ENCODE measurements around the gene DHX30.

Gene DHX30

DNA sequence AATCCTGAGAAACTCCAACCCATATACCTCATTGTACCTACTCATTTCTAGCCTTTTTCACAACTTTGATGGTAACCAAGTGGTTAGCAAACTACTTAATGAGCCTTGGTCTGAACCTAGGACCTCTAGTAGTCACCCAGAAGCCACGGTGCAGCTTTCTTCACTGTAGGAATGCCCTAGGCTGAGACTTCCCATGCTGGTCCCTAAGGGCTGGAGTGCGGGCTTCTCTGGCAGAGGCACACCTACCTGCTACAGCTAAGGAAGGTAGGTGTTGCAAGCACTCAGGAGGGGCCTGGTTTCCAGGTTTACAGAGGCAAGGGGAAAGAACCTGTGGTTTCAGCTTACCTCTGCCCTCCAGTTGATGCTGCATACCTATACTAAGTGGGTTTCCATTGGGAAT, 65.4 kb downstream of the DHX30 start:
- Histone ChIP-seq H4K20me1 (peaks cover 0 to 14% (median 0%) of the 10 kb centered on the region in 11 experiments; a peak in 2 of 22 replicates), H3K9ac (no peak overlapping the region), H3K27ac (no peak overlapping the region), H3K36me3 (peaks cover 85 to 100% (median 98%) of the 10 kb centered on the region in 11 experiments), H3K4me2 (no peak overlapping the region), H3K4me3 (no peak overlapping the region), H3K9me3 (replicated peaks in 1 of 11) (no peaks in the 10 kb centered on the region), H3K27me3 (no peaks in the 10 kb centered on the region), H3K4me1 (no peaks in the 10 kb centered on the region)
- TF ChIP-seq Cebpa-rat (IDR thresholded peaks at IDR 0.05) = no peak

DNA sequence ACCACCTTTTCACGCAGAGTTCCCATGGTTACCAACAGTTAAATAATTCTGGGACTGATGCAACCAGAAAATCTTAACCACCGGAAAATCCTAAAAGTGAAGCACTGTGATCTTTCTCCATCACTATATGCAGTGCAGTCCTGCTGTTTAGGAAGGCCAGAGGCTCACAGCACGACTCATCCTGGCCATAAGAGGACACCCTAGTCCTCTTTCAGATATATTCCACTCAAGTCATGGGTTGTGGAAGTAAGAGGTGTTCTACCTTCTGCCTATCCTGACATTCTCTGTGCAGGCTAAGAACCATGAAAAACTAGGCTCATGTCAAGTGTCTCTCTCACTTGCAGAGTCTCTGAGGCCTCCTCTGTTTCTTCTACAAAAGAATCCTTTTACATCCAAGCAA, 67.2 kb downstream of the DHX30 start:
- TF ChIP-seq Cebpa-rat (IDR thresholded peaks at IDR 0.05) = no peak
- peaks cover 84 to 100% (median 97%) of the 10 kb centered on the region in 11 experiments for H3K36me3 ChIP-seq
- no peaks in the 10 kb centered on the region for H3K9me3 ChIP-seq (replicated peaks in 1 of 11)
- H3K27me3 ChIP-seq = no peaks in the 10 kb centered on the region
- H3K27ac ChIP-seq = no peak overlapping the region
- H3K9ac ChIP-seq = no peak overlapping the region
- peaks cover 0 to 15% (median 0%) of the 10 kb centered on the region in 11 experiments; a peak in 2 of 22 replicates for H4K20me1 ChIP-seq
- H3K4me3 ChIP-seq = no peak overlapping the region
- H3K4me2 ChIP-seq = no peak overlapping the region
- no peaks in the 10 kb centered on the region for H3K4me1 ChIP-seq

DNA sequence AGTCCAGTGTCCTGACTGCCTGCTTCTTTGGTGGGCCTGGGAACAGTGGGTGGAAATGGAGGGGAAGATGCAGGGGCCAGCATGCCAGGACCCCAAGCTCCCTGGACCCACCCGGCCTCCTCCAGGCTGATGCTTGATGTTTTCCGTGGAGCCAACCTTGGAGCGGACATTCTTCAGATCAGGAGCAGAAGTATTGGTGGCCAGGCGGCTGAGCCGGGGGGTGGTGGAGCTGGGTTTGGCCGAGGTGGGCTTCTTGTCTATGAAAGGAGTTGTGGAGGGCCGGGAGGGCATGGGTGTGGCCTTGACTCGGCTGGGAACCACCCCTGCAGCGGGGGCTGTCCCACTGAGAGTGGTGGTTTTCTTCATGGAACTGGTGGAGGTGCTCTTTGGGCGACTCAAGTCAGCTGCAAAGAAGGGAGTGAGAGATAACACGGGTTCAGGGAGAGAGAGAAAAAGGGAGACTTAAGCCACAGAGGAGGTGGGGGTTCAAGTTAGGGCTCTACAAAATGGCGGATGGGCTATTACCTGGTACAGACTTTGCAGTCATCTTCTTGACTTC, 67.8 kb downstream of the DHX30 start:
- peaks cover 84 to 100% (median 97%) of the 10 kb centered on the region in 11 experiments for H3K36me3 ChIP-seq
- H4K20me1 ChIP-seq = peaks cover 0 to 17% (median 0%) of the 10 kb centered on the region in 11 experiments; a peak in 2 of 22 replicates
- no peak for TF ChIP-seq Cebpa-rat (IDR thresholded peaks at IDR 0.05)
- H3K4me2 ChIP-seq = no peak overlapping the region
- H3K9ac ChIP-seq = no peak overlapping the region
- H3K4me1 ChIP-seq = no peaks in the 10 kb centered on the region
- H3K27me3 ChIP-seq = no peaks in the 10 kb centered on the region
- H3K27ac ChIP-seq = no peak overlapping the region
- H3K4me3 ChIP-seq = no peak overlapping the region
- no peaks in the 10 kb centered on the region for H3K9me3 ChIP-seq (replicated peaks in 1 of 11)

DNA sequence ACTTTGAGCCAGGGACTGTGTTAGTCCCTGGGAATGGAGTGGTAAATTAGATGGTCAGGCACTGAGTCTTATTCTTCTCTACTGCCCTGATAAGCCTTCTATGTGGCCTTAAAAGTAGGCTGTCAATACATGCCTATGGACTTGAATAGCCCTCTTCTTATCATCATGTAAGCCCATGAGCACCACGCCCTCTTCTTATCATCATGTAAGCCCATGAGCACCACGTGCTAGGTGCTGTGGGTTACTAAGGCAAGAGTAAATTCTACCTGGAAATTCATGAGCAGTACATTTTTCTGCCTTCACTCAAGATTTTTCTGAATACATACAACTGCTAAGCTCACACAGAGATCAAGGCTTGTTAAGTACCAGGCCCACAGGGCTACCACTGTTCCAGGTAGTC, 68.5 kb downstream of the DHX30 start:
- Histone ChIP-seq H3K4me3 (no peak overlapping the region), H3K4me2 (no peak overlapping the region), H4K20me1 (peaks cover 0 to 13% (median 0%) of the 10 kb centered on the region in 11 experiments; a peak in 1 of 22 replicates), H3K27me3 (no peaks in the 10 kb centered on the region), H3K9me3 (replicated peaks in 1 of 11) (no peaks in the 10 kb centered on the region), H3K27ac (no peak overlapping the region), H3K9ac (no peak overlapping the region), H3K36me3 (peaks cover 83 to 100% (median 96%) of the 10 kb centered on the region in 11 experiments), H3K4me1 (no peaks in the 10 kb centered on the region)
- TF ChIP-seq Cebpa-rat (IDR thresholded peaks at IDR 0.05) = no peak

DNA sequence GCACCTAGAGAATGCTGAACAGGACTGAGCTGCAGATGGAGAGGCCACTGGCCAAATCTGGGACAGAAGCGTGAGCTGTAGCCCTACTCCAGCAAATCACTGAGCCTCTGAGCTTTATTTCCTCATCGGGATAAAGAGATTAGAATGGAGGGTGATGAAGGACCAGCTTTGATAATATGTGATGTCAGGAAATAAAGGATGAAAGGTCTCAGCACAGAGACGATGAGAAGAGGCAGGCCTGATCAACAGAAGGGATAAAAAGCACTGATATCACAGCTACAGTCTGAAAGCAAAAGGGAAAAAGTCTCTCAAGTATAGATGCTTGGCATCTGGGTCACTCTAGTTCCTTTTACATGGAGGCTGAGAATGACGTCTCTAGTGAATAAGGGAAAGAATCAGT, 70.0 kb downstream of the DHX30 start:
- Histone ChIP-seq H3K9me3 (replicated peaks in 1 of 11) (no peaks in the 10 kb centered on the region), H4K20me1 (peaks cover 0 to 8% (median 0%) of the 10 kb centered on the region in 11 experiments; a peak in 2 of 22 replicates), H3K27ac (no peak overlapping the region), H3K4me1 (peaks cover 0 to 9% (median 8%) of the 10 kb centered on the region in 10 experiments; a peak in 17 of 20 replicates), H3K4me2 (no peak overlapping the region), H3K27me3 (no peaks in the 10 kb centered on the region), H3K36me3 (peaks cover 69 to 100% (median 92%) of the 10 kb centered on the region in 11 experiments), H3K4me3 (no peak overlapping the region), H3K9ac (no peak overlapping the region)
- no peak for TF ChIP-seq Cebpa-rat (IDR thresholded peaks at IDR 0.05)

DNA sequence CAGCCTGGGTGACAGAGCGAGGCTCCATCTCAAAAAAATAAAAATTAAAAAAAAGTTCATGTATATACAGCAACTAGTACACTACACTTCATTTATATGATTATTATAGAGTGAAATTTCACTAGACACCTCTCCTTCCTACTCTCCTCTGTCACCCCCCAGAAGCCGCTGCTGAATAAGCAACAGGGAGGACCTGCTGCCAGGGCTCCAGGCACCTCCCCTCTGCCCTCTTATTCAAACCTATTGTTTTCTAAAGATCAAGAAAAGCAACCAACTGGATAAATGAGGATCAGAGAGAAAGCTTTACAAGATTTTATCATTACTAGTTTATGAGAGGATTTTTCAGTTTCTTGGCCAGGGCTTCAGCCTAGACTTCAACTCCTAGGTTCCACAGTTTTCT, 71.5 kb downstream of the DHX30 start:
- no peak overlapping the region for H3K27ac ChIP-seq
- peaks cover 53 to 93% (median 77%) of the 10 kb centered on the region in 11 experiments for H3K36me3 ChIP-seq
- H3K9ac ChIP-seq = no peak overlapping the region
- TF ChIP-seq Cebpa-rat (IDR thresholded peaks at IDR 0.05) = no peak
- H3K27me3 ChIP-seq = no peaks in the 10 kb centered on the region
- no peaks in the 10 kb centered on the region for H3K9me3 ChIP-seq (replicated peaks in 1 of 11)
- H4K20me1 ChIP-seq = peaks cover 0 to 10% (median 0%) of the 10 kb centered on the region in 11 experiments; a peak in 1 of 22 replicates
- H3K4me3 ChIP-seq = no peak overlapping the region
- no peak overlapping the region for H3K4me2 ChIP-seq
- H3K4me1 ChIP-seq = peaks cover 0 to 11% (median 10%) of the 10 kb centered on the region in 10 experiments; a peak in 17 of 20 replicates

DNA sequence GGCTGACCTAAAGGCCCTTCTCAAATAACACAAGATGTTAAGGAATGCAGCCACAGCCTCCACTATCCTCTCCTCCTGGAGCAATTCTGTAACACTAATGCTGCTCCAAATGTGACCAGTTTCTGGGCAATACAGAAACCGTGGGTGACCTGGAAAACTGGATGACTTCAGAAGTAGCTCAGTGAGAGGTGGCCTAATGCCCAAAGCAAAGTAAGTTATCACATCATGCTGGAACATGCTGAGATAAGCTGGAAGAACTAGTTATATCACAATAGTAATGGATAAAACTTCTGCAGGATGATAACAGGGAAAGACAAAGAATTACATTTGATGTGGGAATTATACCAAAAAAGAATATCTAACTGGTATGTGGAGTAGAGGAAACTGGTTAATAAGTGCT, 72.0 kb downstream of the DHX30 start:
- Histone ChIP-seq H3K4me2 (no peak overlapping the region), H3K4me1 (peaks cover 0 to 11% (median 10%) of the 10 kb centered on the region in 10 experiments; a peak in 17 of 20 replicates), H3K36me3 (peaks cover 49 to 93% (median 72%) of the 10 kb centered on the region in 11 experiments), H3K27ac (no peak overlapping the region), H3K9me3 (replicated peaks in 1 of 11) (no peaks in the 10 kb centered on the region), H3K4me3 (no peak overlapping the region), H4K20me1 (peaks cover 0 to 10% (median 0%) of the 10 kb centered on the region in 11 experiments; a peak in 1 of 22 replicates), H3K9ac (no peak overlapping the region), H3K27me3 (no peaks in the 10 kb centered on the region)
- TF ChIP-seq Cebpa-rat (IDR thresholded peaks at IDR 0.05) = no peak

DNA sequence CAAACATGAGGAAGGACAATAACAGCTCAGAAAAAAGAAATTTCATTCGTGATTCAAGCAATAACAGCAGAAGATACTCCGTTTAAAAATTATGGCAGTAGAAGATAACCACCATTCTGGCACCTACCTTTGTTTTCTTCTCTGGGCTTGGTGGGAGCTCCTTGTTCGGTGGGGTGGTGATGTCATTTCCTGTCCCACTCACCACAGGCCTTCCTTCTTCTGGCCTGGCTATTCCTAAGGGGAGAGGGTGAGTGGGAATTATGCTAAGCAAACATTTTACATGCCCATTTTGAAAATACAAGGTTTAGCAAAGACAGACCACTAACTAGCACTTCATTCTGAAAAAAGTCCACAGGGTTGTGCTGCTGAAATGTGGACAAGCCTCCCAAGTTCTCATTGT, 74.4 kb downstream of the DHX30 start:
- Histone ChIP-seq H3K27me3 (no peaks in the 10 kb centered on the region), H3K27ac (no peak overlapping the region), H3K9me3 (replicated peaks in 1 of 11) (no peaks in the 10 kb centered on the region), H4K20me1 (peaks cover 0 to 10% (median 0%) of the 10 kb centered on the region in 11 experiments; a peak in 1 of 22 replicates), H3K4me1 (peaks cover 0 to 11% (median 10%) of the 10 kb centered on the region in 10 experiments; a peak in 17 of 20 replicates), H3K36me3 (peaks cover 28 to 88% (median 53%) of the 10 kb centered on the region in 11 experiments), H3K9ac (no peak overlapping the region), H3K4me2 (peak overlapping the region in 9 of 11 experiments; percentile 1 to 56 (median 33); a peak in 11 of 22 replicates), H3K4me3 (no peak overlapping the region)
- TF ChIP-seq Cebpa-rat (IDR thresholded peaks at IDR 0.05) = no peak

DNA sequence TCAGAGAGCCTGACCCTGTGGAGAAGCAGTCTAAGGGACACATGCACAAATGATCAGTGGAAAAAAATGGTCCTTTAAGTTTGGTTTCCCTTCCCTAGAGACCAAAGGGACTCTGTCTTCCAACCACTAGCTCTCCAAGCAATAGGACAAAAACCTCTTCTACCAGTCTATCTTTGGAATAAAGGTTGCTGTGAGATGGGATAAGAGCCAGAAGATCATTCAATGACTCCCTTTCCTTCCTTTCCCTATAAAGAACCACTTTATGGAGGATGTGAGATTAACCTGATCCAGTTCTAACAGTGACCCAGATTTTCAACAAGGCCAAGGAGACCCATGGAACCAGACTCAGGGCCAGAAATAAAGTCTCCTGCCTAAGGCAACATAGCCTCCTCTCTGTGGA, 74.8 kb downstream of the DHX30 start:
- H3K4me1 ChIP-seq = peaks cover 0 to 11% (median 10%) of the 10 kb centered on the region in 10 experiments; a peak in 17 of 20 replicates
- peaks cover 0 to 10% (median 0%) of the 10 kb centered on the region in 11 experiments; a peak in 1 of 22 replicates for H4K20me1 ChIP-seq
- H3K27ac ChIP-seq = no peak overlapping the region
- peaks cover 27 to 87% (median 49%) of the 10 kb centered on the region in 11 experiments for H3K36me3 ChIP-seq
- no peaks in the 10 kb centered on the region for H3K9me3 ChIP-seq (replicated peaks in 1 of 11)
- H3K9ac ChIP-seq = no peak overlapping the region
- H3K4me2 ChIP-seq = peak overlapping the region in 9 of 11 experiments; percentile 1 to 56 (median 33); a peak in 11 of 22 replicates
- H3K27me3 ChIP-seq = no peaks in the 10 kb centered on the region
- no peak overlapping the region for H3K4me3 ChIP-seq
- TF ChIP-seq Cebpa-rat (IDR thresholded peaks at IDR 0.05) = no peak

Measured in BLaER1 treated with 17β-estradiol and CSF1 and Interleukin-3, amounts not matched to agents 10 nM and 100 nM (cell line).